Erythroblast (primary cell): ENCODE results near the gene TNFSF8.

ENCODE experiments used
- DNase-seq, 2 experiments: peaks; one replicate each; lab custom pipeline; 2025; lab: John Stamatoyannopoulos, UW
- GATA1 ChIP-seq: IDR thresholded peaks from 2 replicates; pipeline ENCODE4 v1.6.1; 2011; ENCODE audit warnings: low read depth, mild to moderate bottlenecking, control low read depth, low read length, moderate library complexity
- POLR2A ChIP-seq: IDR thresholded peaks from 2 replicates; pipeline ENCODE4 v1.6.1; 2011; ENCODE audit warnings: mild to moderate bottlenecking, low read length

TNFSF8 gene

GRCh38 chr9:114861273-114861672 lies 69.1 kb downstream of the TNFSF8 start:
- TF ChIP-seq POLR2A (no peak), GATA1 (no peak)
- no peak for DNase-seq

DNA sequence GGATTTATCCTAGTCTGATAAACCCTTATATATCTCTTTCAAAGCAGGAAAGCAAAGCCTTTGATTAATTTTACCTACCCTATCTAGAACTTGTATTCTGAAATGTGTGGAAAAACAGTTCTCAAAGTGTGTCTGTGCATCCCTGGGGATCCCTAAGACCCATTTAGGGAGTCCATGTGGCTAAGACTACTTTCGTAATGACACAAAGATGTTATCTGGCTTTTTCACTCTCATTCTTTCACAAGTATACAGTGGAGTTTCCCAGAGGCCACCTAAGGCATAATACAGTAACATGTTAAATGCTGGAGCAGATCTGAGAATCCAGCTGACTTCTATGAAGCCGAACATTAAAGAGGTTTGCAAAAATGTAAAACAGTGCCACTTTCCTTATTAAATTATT lies 70.2 kb downstream of the TNFSF8 start:
- no peak for TF ChIP-seq GATA1
- no peak for DNase-seq

DNA sequence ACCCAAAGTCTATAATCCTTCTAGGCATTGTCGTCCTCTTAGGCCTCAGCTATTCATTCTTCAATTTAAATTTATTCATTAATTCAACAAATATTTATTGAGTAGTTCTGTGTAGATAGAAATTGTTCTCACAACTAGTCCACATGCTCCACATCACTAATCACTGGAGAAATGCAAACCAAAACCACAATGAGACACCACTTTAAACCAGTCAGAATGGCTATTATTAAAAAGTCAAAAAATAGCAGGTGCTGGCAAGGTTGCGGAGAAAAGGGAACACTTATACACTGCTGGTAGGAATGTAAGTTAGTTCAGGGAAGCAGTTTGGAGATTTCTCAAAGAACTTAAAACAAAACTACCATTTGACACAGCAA lies 73.5 kb downstream of the TNFSF8 start:
- no peak for DNase-seq
- no peak for TF ChIP-seq GATA1
- no peak for TF ChIP-seq POLR2A

- TF ChIP-seq POLR2A (no peak), GATA1 (no peak)
- no peak for DNase-seq
These were observed 74.0 kb downstream of the TNFSF8 start for GRCh38 chr9:114856215-114856941.

GRCh38 chr9:114855488-114855887 lies 74.9 kb downstream of the TNFSF8 start:
- no peak for DNase-seq
- no peak for TF ChIP-seq GATA1
- TF ChIP-seq POLR2A: no peak

DNA sequence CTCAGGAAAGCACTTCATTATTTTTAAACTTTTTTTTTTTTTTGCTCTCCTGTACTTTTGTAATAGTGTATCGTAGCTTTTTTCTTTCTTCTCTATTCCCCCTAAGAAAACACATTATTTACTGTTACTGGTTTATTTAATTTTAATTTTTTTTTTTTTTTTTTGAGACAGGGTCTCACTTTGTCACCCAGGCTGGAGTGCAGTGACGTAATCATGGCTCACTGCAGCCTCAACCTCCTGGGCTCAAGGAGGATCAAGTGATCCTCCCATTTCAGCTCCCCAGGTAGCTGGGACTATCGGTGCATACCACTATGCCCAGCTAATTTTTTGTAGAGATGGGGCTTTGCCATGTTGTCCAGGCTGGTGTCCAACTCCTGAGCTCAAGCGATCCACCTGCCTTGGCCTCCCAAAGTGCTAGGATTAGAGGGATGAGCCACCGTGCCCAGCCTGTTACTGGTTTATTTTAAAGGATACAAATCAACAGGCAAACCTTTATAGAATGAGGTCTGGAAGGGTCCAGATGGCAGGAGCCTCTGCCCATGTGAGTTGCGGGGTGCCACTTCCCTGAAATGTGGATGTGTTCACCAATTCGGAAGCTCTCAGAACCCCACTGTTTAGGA lies 75.5 kb downstream of the TNFSF8 start:
- no peak for TF ChIP-seq POLR2A
- TF ChIP-seq GATA1: no peak
- no peak for DNase-seq

GRCh38 chr9:114853071-114853855 lies 77.1 kb downstream of the TNFSF8 start:
- no peak for TF ChIP-seq POLR2A
- TF ChIP-seq GATA1: no peak
- no peak for DNase-seq

GRCh38 chr9:114852050-114852594 lies 78.3 kb downstream of the TNFSF8 start:
- no peak for DNase-seq

DNA sequence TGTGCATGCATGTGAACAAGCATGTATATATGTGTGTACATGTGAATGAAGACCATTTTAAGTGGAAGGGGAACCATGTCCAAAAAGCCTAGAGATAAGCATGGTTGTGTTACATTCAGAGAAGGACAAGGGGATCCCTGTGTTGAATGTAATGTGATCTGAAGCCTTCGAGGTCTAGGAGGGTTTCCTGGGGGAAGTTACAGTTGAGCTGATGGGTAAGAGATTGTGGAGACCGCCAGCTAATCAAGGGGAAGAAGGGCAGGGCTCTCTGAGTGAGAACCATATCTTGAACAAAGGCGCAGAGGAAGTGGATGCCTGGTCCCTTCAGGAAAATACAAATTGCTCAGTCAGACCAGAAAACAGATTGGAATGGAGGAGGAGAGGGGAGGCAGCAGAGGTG lies 79.1 kb downstream of the TNFSF8 start:
- no peak for DNase-seq

More at GRCh38 chr9:114852050-114852594, 78.3 kb downstream of the TNFSF8 start:
- TF ChIP-seq POLR2A (no peak), GATA1 (no peak)

More for the DNA sequence above, 79.1 kb downstream of the TNFSF8 start:
- TF ChIP-seq POLR2A (no peak), GATA1 (no peak)
